Activated CD4-positive, alpha-beta memory T cell treated with anti-CD3 and anti-CD28 coated beads, Interleukin-2, amount 10 ng/mL, durations not matched to agents 7 days and 5 days (primary cell): ENCODE measurements around the gene MYO1D. TPM values are rescaled to one million over a fixed set of nuclear protein-coding genes. Genes with fewer than 3 reads are reported as not detected.
A peak's percentile ranks its signal among the peaks of the same experiment; 100 is the strongest.
"Not testable (repeated sequence)": the region's sequence is repeated elsewhere in the genome, so short reads cannot be mapped to it uniquely, and the experiment has no call there.

ENCODE experiments used
- CTCF ChIA-PET: fragments of 350-600 bp; sonication (Branson Sonifier 250); formaldehyde crosslinking; loops from one replicate; lab custom pipeline; 2021; ENCODE audit warnings: antibody characterized with exemption, inconsistent platforms; lab: Charles Lee
- POLR2A ChIA-PET: fragments of 350-600 bp; sonication (Branson Sonifier 250); formaldehyde crosslinking; loops from one replicate; lab custom pipeline; 2021; ENCODE audit warnings: antibody characterized with exemption; lab: Charles Lee
- DNase-seq: peaks from one replicate; pipeline ENCODE4 v3.0.0-alpha.2; 2020
- H3K27ac Mint-ChIP-seq: one replicate; pipeline ENCODE4 v1.8.0; 2021; ENCODE audit warnings: mild to moderate bottlenecking, mixed read lengths
- H3K27me3 Mint-ChIP-seq: one replicate; pipeline ENCODE4 v1.8.0; 2021; ENCODE audit warnings: mixed read lengths
- H3K36me3 Mint-ChIP-seq: one replicate; pipeline ENCODE4 v1.8.0; 2021; ENCODE audit warnings: low read depth, mixed read lengths
- H3K4me1 Mint-ChIP-seq: one replicate; pipeline ENCODE4 v1.8.0; 2021; ENCODE audit warnings: mixed read lengths
- H3K4me3 Mint-ChIP-seq: one replicate; pipeline ENCODE4 v1.8.0; 2021; ENCODE audit warnings: mild to moderate bottlenecking, mixed read lengths
- H3K9me3 Mint-ChIP-seq: one replicate; pipeline ENCODE4 v1.8.0; 2021; ENCODE audit warnings: mixed read lengths
- total RNA-seq, 2 experiments: library from RNA; stranded (reverse); gene quantifications; one replicate each; pipeline ENCODE4 v1.2.3, GENCODE V29; 2021

Gene MYO1D
- total RNA-seq, 2 experiments from 2014 or later, result 8.3 to 11.1 TPM

DNA sequence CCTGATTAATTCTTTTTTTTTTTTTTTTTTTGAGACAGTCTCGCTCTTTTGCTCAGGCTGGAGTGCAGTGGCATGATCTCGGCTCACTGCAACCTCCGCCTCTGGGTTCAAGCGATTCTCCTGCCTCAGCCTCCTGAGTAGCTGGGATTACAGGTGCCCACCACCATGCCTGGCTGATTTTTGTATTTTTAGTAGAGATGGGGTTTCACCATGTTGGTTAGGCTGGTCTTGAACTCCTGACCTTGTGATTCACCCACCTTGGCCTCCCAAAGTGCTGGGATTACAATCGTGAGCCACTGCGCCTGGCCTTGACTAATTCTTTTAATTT lies 352.4 kb downstream of the MYO1D start:
- H3K4me1 Mint-ChIP-seq, result peaks cover 75% of the 10 kb centered on the region
- peak overlapping the region; percentile 93 for H3K27ac Mint-ChIP-seq
- POLR2A ChIA-PET, result interaction anchor here (0.9 to 3.4 kb wide), 9 partner anchors 14 to 80 kb away, joined by 3 to 36 read pairs (median 7); partner anchors contain the start of genes CDK5R1 and PSMD11

DNA sequence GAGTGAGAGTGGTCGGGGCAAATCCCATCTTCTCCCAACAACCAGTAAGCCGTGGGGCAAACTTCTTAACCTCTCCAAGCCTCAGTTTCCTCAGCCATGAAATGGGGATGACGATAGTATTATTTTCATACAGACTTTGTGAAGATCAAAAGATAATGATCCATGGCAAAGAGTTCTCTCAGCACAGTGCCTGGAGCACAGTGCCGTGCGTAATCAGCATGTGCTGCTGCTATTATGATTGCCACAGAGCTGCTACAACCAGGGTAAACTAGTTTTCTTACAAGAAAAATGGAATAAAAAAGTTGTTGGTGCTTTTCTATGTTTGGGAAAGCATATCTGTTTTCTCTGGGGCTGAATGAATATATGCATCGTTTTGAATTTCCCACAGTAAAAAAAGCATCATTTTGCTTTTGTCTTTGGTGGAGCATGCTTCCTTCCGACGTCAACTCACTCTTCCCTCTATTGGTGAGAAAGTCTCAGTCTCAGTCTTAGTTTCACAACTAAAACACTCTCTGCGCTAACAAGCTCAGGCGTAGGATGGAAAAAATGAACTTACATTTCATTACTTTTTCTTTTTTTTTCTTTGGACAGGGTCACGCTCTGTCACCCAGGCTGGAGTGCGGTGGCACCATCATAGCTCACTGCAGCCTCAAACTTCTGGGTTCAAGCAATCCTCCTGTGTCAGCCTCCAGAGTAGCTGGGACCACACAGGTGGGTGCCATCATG lies 352.9 kb downstream of the MYO1D start:
- no peaks in the 10 kb centered on the region for H3K9me3 Mint-ChIP-seq
- H3K27me3 Mint-ChIP-seq, result peaks cover 7% of the 10 kb centered on the region
- peak overlapping the region; percentile 55 for H3K4me3 Mint-ChIP-seq
- peaks cover 72% of the 10 kb centered on the region for H3K4me1 Mint-ChIP-seq
- peak overlapping the region; percentile 93 for H3K27ac Mint-ChIP-seq
- POLR2A ChIA-PET, result interaction anchor here (0.9 to 3.4 kb wide), 9 partner anchors 13 to 79 kb away, joined by 3 to 36 read pairs (median 7); partner anchors contain the start of genes CDK5R1 and PSMD11
- DNase-seq, result peak; percentile 39
- CTCF ChIA-PET, result interaction anchor here (0.7 to 2.5 kb wide), 16 partner anchors 10 to 1189 kb away, joined by 3 to 11 read pairs (median 3); partner anchors contain the start of gene MYO1D
- H3K36me3 Mint-ChIP-seq, result peaks cover 4% of the 10 kb centered on the region

More for the DNA sequence above, 352.4 kb downstream of the MYO1D start:
- DNase-seq, H3K36me3 Mint-ChIP-seq, H3K9me3 Mint-ChIP-seq, H3K27me3 Mint-ChIP-seq, H3K4me3 Mint-ChIP-seq: not testable (repeated sequence)
- CTCF ChIA-PET, result interaction anchor here (0.7 to 2.5 kb wide), 12 partner anchors 9 to 414 kb away, joined by 3 to 11 read pairs (median 4); partner anchors contain the start of gene MYO1D

DNA sequence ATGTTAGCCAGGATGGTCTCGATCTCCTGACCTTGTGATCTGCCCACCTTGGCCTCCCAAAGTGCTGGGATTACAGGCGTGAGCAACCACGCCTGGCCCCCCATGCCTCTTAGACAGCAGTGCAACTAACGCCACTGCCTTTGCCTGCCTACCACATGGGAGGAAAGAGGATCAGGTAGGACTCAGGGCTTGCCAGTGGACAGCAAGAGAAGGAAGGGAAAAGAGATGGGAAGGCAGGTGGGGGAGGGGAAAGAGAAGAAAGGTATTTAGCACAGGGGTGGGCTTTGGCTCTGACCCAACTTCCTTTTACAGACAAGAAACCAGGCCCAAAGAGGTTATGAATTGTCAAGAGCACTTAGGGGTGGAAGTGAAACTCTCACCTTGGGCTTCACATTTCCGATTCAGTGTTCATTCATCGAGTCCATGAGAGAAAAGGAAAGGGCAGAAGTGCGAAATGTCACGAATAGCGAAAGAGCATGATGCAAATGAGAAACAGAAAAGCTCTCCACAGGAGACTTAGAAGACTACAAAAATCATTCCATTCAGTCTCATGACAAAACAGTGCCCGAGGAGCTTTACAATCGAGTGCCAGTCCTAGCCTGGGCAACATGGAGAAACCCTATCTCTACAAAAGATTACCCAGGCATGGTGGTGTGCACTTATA lies 353.8 kb downstream of the MYO1D start:
- peak; percentile 61 for DNase-seq
- Mint-ChIP-seq H3K36me3 (peaks cover 4% of the 10 kb centered on the region), H3K27ac (peak overlapping the region; percentile 93), H3K9me3 (no peaks in the 10 kb centered on the region), H3K4me3 (peak overlapping the region; percentile 55), H3K27me3 (peaks cover 7% of the 10 kb centered on the region), H3K4me1 (peaks cover 72% of the 10 kb centered on the region)
- CTCF ChIA-PET, result interaction anchor here (0.7 to 2.5 kb wide), 13 partner anchors 13 to 1188 kb away, joined by 3 to 11 read pairs (median 3); partner anchors contain the start of genes MYO1D and PSMD11
- POLR2A ChIA-PET, result interaction anchor here (1.4 to 3.4 kb wide), 8 partner anchors 12 to 78 kb away, joined by 4 to 36 read pairs (median 8); partner anchors contain the start of genes CDK5R1 and PSMD11

- H3K27me3 Mint-ChIP-seq, result peaks cover 2% of the 10 kb centered on the region
- H3K36me3 Mint-ChIP-seq, result peaks cover under 1% of the 10 kb centered on the region
- ChIA-PET CTCF (no interaction called here), POLR2A (interaction anchor here (1.5 to 4.1 kb wide), 3 partner anchors 17 to 76 kb away, joined by 3 to 21 read pairs (median 5); partner anchors contain the start of gene PSMD11)
- H3K4me1 Mint-ChIP-seq, result peaks cover 79% of the 10 kb centered on the region
- no peaks in the 10 kb centered on the region for H3K9me3 Mint-ChIP-seq
- no peak for DNase-seq
- peak overlapping the region; percentile 66 for H3K4me3 Mint-ChIP-seq
- H3K27ac Mint-ChIP-seq, result peak overlapping the region; percentile 95
Observed at GRCh38 chr17:32520737-32521404, 356.1 kb downstream of the MYO1D start.

DNA sequence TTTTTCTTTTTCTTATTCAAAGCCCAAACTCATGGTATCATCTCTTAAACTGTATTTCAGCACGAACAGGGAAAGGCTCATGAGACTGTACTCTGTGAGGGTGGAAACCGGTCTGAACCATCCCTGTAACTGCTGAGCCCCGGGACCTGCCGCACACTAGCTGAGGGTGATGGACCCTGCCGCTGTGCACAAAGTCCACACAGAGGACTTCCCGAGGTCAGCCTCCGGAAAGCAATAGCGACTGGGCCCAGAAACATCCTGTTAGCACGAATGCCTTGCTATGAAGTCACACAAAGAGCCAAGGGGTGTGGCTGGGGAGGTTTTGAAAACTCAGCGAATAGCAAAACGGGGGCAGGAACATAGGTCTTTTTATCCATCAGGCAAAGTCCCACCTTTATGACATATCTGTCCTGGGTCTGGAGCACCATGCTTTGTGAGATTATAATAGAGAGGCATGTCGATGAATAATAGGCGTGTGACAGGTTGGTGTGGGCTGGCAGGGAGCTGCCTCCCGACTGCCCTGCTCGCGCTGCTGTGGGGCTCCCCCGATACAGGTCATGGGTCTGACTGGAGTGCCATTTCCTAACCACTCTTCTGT lies 356.7 kb downstream of the MYO1D start:
- Mint-ChIP-seq H3K4me3 (peak overlapping the region; percentile 66), H3K9me3 (no peaks in the 10 kb centered on the region), H3K27me3 (no peaks in the 10 kb centered on the region), H3K4me1 (peaks cover 77% of the 10 kb centered on the region), H3K27ac (peak overlapping the region; percentile 95), H3K36me3 (no peaks in the 10 kb centered on the region)
- DNase-seq, result peak; percentile 72
- ChIA-PET POLR2A (interaction anchor here (0.7 to 4.1 kb wide), 9 partner anchors 10 to 75 kb away, joined by 3 to 21 read pairs (median 3); partner anchors contain the start of genes CDK5R1 and PSMD11), CTCF (no interaction called here)

DNA sequence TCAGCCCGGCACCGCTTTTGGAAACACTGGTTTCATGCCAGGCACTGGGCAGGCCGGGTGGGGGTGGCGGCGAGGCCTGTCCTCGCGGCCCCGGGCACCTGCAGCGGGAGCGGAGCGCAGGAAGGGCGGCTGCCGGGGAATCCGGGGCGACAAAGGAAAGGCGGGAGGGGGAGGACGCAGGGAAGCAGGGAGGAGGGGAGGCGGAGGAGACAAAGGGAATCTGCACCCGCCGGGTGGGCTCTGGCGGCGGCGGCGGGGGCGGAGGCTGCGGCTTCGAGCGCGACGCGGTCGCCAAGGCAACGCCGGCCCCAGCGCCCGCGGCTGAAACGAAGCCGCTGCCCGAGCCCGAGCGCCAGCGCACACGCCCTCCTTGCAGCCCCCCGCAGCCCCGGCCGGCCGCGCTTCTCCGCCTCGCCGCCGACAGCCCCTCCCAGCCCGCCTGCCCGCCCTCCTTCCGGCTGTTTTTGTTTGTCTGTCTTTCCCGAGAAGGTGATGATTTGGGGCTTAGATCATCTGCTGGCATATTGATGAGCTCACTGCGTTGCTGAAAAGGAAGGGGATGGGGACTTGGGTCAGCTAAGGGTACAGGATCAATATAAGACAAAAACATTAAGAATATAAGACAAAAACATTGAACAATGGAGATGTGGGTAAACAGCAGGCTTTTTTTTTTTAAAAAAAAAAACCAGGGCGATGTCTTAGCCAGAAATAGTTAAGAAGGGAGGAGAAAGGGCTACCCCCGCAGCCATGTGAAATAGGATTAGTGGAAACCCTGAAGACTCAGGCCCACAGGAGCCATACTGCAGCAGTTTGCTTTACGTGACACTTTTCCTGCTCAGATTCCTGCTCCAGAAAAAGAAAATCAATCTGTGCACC lies 357.5 kb downstream of the MYO1D start:
- peak; percentile 85 for DNase-seq
- no peaks in the 10 kb centered on the region for H3K9me3 Mint-ChIP-seq
- POLR2A ChIA-PET, result interaction anchor here (0.7 to 4.1 kb wide), 10 partner anchors 9 to 75 kb away, joined by 3 to 21 read pairs (median 4); partner anchors contain the start of genes CDK5R1 and PSMD11
- CTCF ChIA-PET, result no interaction called here
- peak overlapping the region; percentile 95 for H3K27ac Mint-ChIP-seq
- no peaks in the 10 kb centered on the region for H3K36me3 Mint-ChIP-seq
- H3K4me1 Mint-ChIP-seq, result peaks cover 72% of the 10 kb centered on the region
- peak overlapping the region; percentile 66 for H3K4me3 Mint-ChIP-seq
- H3K27me3 Mint-ChIP-seq, result no peaks in the 10 kb centered on the region

DNA sequence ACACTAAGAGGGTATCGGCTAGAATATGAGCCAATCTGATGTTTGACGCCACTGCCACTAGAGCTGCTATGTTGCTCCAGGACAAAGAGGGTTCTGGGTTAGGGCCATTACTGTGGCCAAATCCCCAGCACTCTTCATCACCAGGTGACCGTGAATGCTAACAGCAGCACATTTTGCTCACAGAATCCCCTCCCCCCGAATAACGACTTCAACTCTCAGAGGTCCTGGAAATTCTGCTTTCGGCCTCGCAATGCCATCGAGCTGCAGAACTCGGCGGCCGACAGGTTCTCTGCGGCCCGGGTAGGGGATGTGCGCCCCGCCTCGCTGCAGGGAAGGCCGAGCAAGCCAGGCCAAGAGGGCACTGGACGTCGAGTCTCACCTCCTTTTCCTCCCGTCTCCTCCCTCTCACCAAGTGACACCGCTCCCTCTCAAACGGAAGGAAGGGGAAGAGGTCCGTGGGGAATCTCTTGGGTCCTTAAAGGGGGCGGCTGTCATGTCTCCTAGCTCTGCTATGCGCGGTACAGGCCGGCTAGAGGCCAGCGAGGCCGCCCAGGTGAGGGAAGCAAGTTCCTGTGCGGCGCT lies 358.2 kb downstream of the MYO1D start:
- POLR2A ChIA-PET, result interaction anchor here (0.7 to 4.1 kb wide), 6 partner anchors 9 to 34 kb away, joined by 3 to 21 read pairs (median 4); no protein-coding TSS in a partner anchor

DNA sequence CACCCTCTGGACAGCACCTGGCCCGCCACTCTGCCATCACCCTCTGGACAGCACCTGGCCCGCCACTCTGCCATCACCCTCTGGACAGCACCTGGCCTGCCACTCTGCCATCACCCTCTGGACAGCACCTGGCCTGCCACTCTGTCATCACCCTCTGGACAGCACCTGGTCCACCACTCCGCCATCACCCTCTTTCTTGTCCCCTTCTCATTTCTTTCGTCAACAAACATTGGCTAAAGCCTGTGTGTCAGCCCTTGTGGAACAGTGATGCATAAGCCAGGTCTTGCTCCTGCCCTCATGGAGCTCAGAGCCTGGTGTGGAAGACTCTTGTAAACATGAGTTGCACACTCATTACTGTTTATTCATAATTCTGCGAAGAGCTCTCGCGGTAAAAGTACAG lies 358.9 kb downstream of the MYO1D start:
- Mint-ChIP-seq H3K27me3 (peaks cover 3% of the 10 kb centered on the region), H3K36me3 (no peaks in the 10 kb centered on the region), H3K4me3 (no peak overlapping the region), H3K9me3 (no peaks in the 10 kb centered on the region), H3K27ac (no peak overlapping the region), H3K4me1 (peaks cover 63% of the 10 kb centered on the region)
- ChIA-PET CTCF (interaction anchor here (0.8 to 1.0 kb wide), 2 partner anchors 14 to 141 kb away, joined by 3 to 4 read pairs; no protein-coding TSS in a partner anchor), POLR2A (interaction anchor here (0.7 to 4.1 kb wide), 7 partner anchors 9 to 140 kb away, joined by 3 to 21 read pairs (median 3); no protein-coding TSS in a partner anchor)
- DNase-seq, result no peak

More for the DNA sequence above, 358.2 kb downstream of the MYO1D start:
- Mint-ChIP-seq H3K27me3 (no peaks in the 10 kb centered on the region), H3K4me3 (peak overlapping the region; percentile 44), H3K4me1 (peaks cover 66% of the 10 kb centered on the region), H3K27ac (peak overlapping the region; percentile 62), H3K36me3 (no peaks in the 10 kb centered on the region), H3K9me3 (no peaks in the 10 kb centered on the region)
- CTCF ChIA-PET, result no interaction called here
- no peak for DNase-seq

DNA sequence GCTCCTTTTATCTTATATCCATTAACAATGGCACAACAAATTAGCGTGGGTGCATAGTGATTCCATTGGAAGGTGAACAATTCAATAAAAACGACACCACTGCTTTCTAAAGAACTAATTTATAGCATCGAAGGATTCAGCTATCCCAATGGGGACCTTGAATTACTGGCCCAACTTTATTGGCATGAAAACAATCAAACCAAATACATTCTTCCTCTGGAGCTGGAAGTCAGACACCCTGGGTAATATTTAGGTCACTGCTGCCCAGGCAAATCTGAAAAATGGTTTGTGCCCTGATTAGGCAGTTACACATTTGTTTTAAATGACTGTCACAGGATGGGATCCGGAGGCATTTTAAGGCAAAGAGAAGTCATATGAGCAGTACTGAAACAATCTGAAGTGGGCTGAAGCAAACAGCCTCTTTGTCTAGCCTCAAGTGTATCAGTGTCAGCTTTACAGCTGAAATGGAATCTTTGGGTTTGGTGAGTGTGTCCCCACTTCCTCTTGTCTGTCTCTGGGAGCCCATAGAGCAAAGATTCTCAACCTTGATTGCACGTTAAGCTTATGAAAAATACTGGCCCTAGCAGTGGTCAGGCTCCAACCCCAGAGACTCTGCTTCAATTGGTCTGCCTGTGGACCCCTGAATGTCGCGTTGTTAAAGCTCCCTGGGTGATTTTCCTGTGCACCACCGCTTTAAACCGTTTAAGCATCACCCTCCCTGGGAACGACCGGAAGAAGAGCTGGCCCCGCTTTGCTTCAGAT lies 359.8 kb downstream of the MYO1D start:
- peaks cover 54% of the 10 kb centered on the region for H3K4me1 Mint-ChIP-seq
- DNase-seq, result no peak

GRCh38 chr17:32516450-32516849 lies 360.5 kb downstream of the MYO1D start:
- ChIA-PET CTCF (no interaction called here), POLR2A (interaction anchor here (1.2 to 1.4 kb wide), 3 partner anchors 8 to 25 kb away, joined by 3 to 4 read pairs (median 3); no protein-coding TSS in a partner anchor)
- Mint-ChIP-seq H3K27me3 (peaks cover 3% of the 10 kb centered on the region), H3K27ac (no peak overlapping the region), H3K36me3 (no peaks in the 10 kb centered on the region), H3K4me1 (peaks cover 52% of the 10 kb centered on the region), H3K4me3 (no peak overlapping the region), H3K9me3 (no peaks in the 10 kb centered on the region)
- DNase-seq, result no peak

More for the DNA sequence above, 359.8 kb downstream of the MYO1D start:
- Mint-ChIP-seq H3K27ac (peak overlapping the region; percentile 8), H3K36me3 (no peaks in the 10 kb centered on the region), H3K9me3 (no peaks in the 10 kb centered on the region), H3K27me3 (peaks cover 3% of the 10 kb centered on the region), H3K4me3 (no peak overlapping the region)
- POLR2A ChIA-PET, result interaction anchor here (0.9 to 4.1 kb wide), 6 partner anchors 8 to 139 kb away, joined by 3 to 21 read pairs (median 4); no protein-coding TSS in a partner anchor
- CTCF ChIA-PET, result interaction anchor here (0.6 to 1.0 kb wide), 3 partner anchors 14 to 198 kb away, joined by 3 to 8 read pairs (median 4); no protein-coding TSS in a partner anchor
